GM21786 (cell line): ENCODE measurements around the gene CHMP1A.

Experiments
- ATAC-seq: cut with Tn5 transposase; IDR thresholded peaks from one replicate; pipeline ENCODE4 v1.9.1; 2021; ENCODE audit not compliant: unreplicated experiment

CHMP1A gene

DNA sequence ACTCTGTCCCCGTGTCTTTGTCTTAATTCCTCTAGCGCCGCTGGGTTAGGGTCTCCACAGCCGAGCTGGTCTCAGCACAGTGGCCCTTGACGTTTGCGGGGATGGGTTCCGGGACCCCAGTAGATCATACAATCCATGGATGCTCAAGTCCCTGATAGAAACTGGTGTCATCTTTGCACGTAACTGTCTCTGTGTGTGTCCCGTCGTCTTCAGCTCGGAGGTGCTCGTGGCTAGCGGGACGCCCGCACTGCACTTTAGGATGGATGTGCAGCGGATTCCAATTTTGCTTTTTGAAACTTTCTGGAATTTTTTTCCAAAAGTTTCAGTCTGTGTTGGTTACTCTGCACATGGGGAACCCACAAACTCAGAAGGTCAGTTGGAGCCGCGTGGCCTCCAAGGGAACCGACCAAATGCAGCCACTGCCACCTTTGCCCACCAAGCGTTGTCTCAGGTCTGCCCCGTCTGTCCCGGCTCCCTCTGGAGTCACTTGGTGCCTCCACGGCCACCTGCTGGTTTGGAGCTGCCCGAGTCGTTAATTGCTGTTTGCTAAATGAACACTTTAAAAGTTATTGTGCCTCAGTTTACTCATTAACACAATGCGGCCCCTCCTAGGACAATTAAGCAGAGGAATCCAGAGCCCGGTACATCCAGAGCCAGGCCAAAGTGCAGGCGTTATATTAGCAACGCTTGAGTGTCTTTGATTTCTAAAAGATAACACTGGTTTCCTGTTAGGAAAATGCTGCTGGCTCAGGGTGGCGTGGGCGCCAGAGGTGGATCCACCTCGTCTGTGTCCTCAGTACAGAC lies 49.4 kb downstream of the CHMP1A start:
- ATAC-seq: no peak

DNA sequence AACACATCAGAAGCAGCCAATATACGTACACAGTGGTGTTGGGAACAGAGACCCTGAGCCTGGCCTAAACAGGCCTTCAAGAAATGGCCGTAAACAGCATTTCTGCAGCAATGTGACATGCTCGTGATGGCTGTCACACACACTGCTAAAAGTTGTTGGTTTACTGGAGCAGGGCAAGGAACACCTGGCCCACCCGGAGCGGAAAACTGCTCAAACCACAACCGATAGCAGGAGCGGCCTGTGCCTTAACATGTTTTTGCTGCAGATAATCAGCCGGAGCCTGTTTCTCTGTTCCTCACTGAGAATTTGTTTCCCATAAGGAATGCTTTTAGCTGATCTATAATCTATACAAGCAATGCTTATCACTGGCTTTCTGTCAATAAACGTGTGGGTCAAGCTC lies 50.1 kb downstream of the CHMP1A start:
- no peak for ATAC-seq

DNA sequence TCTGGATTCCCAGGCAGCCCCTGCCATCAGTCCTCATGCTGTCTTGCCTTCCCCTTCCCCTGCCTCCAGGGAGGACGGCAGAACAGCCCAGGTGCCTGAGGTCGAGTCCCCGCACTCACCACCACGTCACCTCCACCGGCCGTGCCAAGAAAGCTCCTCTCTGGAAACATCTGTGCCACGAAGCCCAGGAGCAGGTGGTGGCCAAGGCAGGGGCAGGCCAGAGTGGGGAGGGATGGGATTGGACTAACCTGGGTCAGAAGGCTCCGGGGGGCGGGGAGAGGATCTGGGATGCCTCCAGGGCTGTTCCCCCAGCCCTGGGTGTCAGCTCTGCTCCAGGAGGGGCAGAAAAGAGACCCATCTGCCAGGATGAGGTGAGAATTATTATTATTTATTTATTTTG lies 51.5 kb downstream of the CHMP1A start:
- no peak for ATAC-seq

DNA sequence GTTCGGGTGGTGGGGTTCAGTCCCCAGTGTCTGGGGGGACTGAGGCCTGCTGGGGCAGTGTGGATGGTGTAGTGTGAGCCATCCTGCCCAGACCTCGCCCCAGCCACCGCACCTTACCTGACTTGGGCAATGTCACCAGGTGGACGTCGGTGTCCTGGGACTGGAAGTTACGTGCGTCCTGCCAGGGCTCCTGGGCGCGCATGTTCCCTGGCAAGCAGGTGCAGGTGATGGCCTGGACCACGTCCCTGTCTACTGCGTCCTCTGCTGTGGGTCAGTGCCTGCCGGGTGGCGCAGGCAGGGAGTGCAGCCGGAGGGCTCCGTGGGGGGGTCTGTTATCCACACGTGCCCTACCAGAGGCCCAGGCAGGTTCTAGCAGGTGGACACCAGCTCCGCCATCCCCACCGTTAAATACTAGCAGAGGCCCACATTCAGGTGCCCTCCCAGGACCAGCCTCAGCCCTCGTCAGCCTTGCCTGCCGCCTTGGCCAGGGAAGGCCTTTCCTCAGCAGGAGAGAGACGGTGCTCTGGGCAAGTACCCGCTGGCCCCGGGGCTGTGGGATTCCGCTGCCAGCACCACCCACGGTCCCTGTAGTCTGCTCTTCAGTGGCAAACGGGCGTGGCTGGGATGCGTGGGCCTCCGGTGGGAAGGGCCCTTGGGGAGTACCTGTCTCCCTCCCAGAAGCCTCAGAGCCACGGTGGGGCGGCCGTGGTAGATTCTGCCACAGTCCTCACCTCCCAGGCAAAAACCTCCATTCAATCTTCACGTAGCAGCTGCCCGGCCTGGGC lies 52.1 kb downstream of the CHMP1A start:
- ATAC-seq: no peak

DNA sequence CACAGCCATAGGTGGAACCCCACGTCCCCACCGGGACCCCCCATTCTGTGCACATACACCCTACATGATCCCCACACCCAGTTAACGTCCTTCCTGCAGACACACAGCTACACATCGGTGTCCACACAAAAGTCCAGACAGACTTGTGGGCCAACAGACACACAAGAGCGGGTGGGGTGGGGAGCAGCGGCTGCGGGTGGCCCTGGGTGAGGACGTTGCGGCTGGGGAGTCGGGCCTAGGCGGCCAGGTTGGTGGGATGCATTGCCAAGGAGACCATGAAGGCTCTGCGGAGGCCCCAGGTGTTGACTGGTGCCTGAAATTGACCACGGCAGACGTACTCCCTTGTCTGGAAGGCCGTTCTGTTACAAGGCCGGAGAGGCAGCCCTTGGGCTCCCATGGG lies 52.7 kb downstream of the CHMP1A start:
- no peak for ATAC-seq

DNA sequence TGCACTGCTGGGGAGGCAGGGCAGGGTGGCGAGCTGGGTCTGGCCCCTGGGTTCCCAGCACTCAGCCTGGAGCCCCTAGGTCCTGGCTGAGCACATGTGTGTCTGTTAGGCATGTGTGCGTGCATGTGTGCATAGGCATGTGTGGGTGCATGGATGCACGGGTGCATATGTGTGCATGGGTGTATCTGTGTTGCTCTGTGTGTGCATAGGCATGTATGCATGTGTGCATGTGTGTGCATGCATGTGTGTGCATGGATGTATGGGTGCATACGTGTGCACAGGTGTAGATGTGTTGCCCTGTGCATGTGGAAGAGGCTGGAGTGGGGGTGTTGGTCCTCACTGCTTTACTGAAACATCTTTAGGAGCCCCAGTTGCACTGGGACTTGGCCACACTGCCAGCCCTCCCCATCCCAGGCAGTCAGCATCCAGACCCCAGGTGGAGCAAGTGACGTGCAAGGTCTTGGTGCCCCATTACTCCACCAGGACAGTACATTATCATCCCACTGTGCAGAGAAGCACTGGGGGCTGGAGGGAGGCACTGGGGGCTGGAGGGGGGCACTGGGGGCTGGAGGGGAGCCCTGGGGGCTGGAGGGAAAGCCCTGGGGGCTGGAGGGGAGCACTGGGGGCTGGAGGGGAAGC lies 54.4 kb downstream of the CHMP1A start:
- ATAC-seq: no peak

DNA sequence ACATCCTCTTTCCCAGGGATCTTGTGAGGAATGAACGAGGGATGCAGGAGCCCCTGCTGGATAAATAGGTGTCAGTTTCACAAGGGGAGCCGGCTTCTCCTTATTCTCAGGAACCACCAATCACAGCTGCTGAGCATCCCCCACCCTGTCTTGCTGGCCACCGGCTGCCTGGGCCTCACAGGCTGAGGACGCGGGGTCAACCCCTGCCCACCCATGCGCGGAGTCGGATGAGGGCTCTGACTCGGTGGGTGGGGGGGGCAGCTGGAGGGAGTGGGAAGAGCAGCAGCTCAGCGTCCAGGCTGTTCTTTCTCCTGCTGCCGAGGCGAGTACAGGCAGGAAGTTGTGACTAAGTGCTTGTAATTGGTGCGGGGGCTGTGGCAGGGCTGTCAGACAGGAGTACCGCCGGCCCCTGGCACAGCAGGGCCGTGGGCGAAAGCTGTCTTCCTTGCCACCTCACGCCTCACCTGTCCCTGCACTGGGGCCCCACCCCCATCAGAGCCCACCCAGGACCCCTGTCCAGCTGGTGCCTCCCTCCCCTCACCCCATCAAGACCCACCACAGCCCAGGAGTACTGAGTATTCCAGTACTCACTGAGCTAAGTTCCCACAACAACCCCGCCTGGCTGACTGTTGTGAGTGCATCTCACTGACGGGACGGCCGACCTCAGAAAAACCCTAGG lies 55.1 kb downstream of the CHMP1A start:
- no peak for ATAC-seq

DNA sequence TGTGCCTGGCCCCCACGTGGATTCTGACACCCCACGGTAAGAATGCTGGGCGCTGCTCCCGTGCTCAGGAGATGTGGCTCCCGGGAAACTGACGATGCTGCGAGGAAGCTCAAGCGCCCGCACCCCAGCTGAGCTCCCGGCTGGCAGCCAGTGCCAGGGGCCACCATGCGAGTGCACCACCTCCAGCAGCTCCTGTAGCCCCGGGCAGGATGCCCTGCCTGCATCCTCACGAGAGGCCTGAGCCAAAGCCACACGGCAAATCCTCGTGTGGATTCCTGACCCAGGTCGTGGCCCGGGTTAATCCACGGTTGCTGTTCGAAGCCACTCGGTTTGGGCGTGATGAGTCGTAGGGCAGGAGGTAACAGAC lies 55.6 kb downstream of the CHMP1A start:
- ATAC-seq: no peak

DNA sequence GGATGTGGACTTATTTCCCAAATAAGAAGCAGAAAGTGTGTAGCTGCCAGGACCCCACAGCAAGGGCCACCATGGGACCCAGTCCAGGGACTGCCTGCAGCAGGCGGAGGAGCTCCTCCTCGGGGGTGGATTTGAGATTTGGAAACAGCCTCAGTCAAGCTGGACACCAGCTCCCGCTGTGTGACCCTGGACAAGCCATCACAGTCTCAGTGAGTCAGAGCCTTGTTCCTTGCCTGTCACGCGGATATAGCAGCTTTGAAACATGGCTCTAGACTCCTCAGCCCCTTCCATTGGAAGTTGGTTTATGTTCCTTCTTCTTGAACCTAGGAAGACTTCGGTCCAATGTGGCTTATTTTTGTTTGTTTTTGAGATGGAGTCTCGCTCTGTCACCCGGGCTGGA lies 56.6 kb downstream of the CHMP1A start:
- ATAC-seq: no peak

DNA sequence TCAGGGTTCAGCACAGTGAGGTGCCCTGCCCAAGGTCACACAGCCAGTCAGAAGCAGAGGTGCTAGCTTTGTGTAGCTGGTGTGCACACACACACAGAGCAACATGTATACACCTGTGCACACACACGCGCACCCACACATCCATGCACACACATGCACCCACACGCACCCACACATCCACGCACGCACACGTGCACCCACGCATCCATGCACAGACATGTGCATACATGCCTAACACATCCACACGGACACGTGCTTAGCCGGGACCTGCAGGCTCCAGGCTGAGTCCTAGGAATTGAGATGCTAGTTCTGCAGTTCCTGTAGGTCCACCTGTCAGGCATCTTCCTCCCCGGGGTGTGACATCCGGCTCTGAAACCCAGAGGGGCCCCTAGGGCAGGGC lies 57.1 kb downstream of the CHMP1A start:
- ATAC-seq: no peak

DNA sequence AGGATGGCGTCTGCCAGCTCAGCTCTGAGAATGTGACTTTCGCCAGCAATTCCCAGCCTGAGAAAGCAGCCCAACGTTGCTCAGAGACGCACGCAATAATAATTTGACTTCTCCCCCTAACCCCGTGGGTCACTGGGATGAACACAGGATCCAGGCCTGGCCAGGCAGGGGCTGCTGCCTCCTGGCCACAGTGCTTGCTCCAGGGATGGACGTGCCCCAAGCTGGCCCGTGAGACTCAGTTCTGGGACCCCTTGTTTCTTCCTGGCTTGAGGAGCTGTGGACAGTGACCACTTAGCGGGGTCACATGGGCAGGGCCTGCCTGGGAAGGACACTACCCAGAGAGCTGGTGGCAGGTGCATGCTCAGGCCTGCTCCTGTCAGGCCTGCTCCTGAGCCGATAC lies 57.6 kb downstream of the CHMP1A start:
- no peak for ATAC-seq

DNA sequence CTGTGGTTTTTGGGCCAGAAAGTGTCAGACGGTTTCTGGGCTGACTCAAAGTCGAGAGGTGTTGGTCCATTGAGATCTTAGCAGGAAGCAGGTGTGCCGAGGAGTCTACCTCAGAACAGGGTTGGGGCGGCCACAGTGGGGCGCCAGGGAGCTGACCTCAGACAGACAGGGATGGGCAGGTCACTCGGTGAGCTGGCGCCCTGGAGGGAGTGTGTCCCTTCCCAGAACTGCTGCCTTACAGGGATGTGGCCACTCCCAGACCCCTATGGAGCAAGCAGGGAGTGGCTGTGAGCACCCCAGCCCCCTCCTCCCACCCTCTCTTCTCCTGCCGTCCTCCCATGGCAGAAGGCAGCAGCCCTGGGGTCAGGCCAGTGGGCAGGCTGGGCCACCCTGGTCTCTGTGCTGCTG lies 58.1 kb downstream of the CHMP1A start:
- no peak for ATAC-seq

DNA sequence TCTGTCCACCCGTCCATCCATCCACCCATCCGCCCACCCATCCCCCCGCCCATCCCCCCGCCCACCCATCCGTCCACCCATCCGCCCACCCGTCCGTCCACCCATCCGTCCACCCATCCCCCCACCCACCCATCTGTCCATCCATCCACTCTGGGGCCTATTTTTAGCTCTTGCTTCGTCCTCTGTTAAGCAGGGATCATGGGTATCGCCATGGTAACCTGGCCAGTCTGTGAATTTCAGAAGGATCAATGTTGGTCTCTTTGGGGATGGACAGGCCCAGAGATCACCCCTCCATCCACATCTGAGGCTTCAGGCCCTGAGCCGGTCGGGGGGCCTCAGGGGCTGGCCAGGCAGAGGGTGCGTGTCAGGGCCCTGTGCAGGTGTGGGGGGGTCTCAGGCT lies 59.3 kb downstream of the CHMP1A start:
- ATAC-seq: no peak

DNA sequence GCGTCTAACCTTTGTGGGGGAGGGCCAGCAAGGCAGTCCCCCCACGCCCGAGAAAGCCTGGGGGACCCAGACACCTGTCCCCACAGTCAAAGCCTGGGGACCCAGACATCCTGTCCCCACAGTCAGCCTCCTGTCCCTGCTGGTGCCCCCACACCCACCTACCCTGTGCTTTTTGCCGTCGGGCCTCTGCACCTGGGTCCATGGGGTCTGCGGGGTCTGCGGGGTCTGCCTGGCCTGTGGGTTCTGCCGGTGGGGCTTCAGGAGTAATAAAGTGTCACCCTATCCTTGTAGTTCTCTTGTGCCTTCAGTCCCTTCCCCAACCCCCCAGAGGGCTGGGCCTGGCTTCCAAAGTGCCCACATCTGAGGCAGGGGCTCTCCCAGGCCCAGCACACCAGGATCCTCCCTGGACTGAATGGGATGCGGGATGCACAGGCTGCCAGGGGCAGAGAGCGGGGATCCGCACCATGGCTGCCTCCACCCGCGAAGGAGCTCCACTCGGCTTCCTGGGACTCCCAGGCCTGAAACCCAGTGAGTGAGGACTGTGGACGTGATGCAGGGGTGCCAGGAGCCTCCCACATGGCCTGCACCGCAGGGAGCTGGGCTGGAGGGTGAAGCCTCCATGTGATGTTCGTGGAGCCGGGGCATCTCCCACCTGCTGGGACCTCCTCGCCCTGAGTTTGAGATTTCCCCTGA lies 60.4 kb downstream of the CHMP1A start:
- ATAC-seq: no peak

DNA sequence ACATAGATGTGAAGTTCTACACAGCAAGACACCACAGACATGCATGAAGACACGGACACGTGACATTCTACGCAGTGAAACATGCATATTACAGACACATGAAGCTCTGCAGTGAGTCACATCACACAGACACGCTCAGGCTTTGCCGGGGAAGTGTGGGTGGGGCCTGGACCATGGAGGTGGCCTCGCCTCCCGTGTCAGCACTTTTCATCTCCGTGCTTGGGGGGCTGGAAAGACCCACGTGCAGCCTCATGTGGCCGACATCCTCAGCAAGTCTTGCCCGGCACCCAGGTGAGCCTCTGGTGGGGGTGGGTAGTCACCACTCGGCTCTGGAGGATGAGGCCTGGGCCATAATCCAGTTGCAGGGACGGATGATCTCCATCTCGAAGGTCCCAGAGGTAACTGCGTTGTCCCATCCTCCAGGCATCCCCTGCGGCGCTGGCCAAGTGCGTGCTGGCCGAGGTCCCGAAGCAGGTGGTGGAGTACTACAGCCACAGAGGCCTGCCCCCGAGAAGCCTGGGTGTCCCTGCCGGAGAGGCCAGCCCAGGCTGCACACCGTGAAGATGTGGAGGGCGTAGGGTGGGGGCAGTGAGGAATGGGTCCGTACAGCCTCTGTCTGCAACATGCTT lies 61.3 kb downstream of the CHMP1A start:
- no peak for ATAC-seq

DNA sequence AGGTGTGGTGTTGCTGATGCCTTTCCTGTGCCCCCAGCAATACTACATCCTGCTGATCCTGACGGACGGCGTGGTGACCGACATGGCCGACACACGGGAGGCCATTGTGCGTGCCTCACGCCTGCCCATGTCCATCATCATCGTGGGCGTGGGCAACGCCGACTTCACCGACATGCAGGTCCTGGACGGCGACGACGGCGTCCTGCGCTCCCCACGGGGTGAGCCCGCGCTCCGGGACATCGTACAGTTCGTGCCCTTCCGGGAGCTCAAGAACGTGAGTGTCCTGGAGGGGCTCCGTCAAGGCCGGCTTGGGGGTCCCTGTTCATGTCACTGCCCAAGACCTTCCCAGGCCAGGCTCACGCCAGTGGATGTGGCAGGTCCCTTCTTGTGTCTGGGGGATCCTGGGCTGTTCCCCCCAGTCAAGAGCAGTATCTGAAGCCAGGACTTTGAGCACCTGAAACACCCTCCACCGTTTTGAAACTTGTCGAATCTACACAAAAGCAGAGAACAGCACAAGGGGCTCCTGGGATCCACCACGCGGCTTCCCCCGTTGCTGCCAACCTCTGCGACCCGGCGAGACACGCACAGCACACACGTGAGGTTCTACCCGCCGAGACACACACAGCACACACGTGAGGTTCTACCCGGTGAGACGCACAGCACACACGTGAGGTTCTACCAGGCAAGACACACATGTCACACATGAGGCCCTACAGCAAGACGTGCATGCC lies 62.0 kb downstream of the CHMP1A start:
- ATAC-seq: no peak
